HCT116 (cell line): ENCODE data around the gene CSH1. TPM values are rescaled to one million over a fixed set of nuclear protein-coding genes. Genes with fewer than 3 reads are reported as not detected.

Experiments
- ATAC-seq: fragments of 200-7000 bp; cut with Tn5 transposase; 2 replicates; pipeline ENCODE4 v1.9.1; 2020; ENCODE audit warnings: mild to moderate bottlenecking, moderate library complexity
- BruUV-seq: library from RNA; stranded (reverse); fragments of 400-500 nt; replicated peaks from 2 replicates; lab custom pipeline; 2021; lab: Mats Ljungman, UMichigan
- CTCF ChIA-PET: fragments of 300-600 bp; sonication (Branson Sonifier 250); formaldehyde crosslinking; loops from one replicate; lab custom pipeline; 2021; ENCODE audit warnings: antibody characterized with exemption; lab: Charles Lee
- POLR2A ChIA-PET: fragments of 300-600, 350-600 bp; sonication (Branson Sonifier 250); formaldehyde crosslinking; loops from one replicate; lab custom pipeline; 2021; ENCODE audit warnings: antibody characterized with exemption; lab: Charles Lee
- RAD21 ChIA-PET, 2 experiments: fragments of 300-600 bp; sonication (Branson Sonifier 250); formaldehyde crosslinking; loops; one replicate each; lab custom pipeline; 2023; ENCODE audit warnings: low total read pairs in 2 of 2; ENCODE audit not compliant: uncharacterized antibody in 2 of 2, unreplicated experiment in 2 of 2, low non-redundant PET in 1 of 2; lab: Charles Lee
- DNase-seq: peaks from one replicate; pipeline ENCODE4 v3.0.0-alpha.2; 2010; ENCODE audit warnings: low read depth, low spot score
- H2AFZ ChIP-seq: fragments of 200-600 bp; shearing (Covaris generic), sonication (generic); 2 replicates; pipeline ENCODE4 v1.6.1; 2017; ENCODE audit warnings: low read depth, mixed run types, mixed read lengths, antibody characterized with exemption, low read length; ENCODE audit not compliant: poor library complexity, severe bottlenecking
- H3K27ac ChIP-seq: 2 replicates; pipeline ENCODE4 v1.5.1; 2012; ENCODE audit warnings: low read depth, low read length
- H3K27me3 ChIP-seq: fragments of 200-600 bp; sonication (generic); 2 replicates; pipeline ENCODE4 v1.6.1; 2016; ENCODE audit warnings: mixed run types, low read length, mixed read lengths; ENCODE audit not compliant: insufficient read depth
- H3K36me3 ChIP-seq, 2 experiments: fragments of 200-500 bp in 1 of 2; fragments of 200-600 bp in 1 of 2; sonication (Bioruptor generic) in 1 of 2; sonication (generic) in 1 of 2; 2 replicates each; pipeline versions ENCODE4 v1.5.1 to v1.6.1; 2014 to 2016; ENCODE audit warnings: low read length in 2 of 2, inconsistent platforms in 1 of 2, mixed read lengths in 1 of 2, mixed run types in 1 of 2; ENCODE audit not compliant: insufficient read depth in 2 of 2, control insufficient read depth in 1 of 2
- H3K4me1 ChIP-seq, 2 experiments: fragments of 200-600 bp in 1 of 2; sonication (generic) in 1 of 2; 2 replicates each; pipeline versions ENCODE4 v1.5.1 to v1.6.1; 2012 to 2017; ENCODE audit warnings: low read length in 2 of 2, inconsistent platforms in 1 of 2, mild to moderate bottlenecking in 1 of 2, mixed read lengths in 1 of 2, mixed run types in 1 of 2, moderate library complexity in 1 of 2; ENCODE audit not compliant: insufficient read depth in 2 of 2, control insufficient read depth in 1 of 2
- H3K4me2 ChIP-seq: fragments of 200-600 bp; sonication (generic); 2 replicates; pipeline ENCODE4 v1.6.1; 2017; ENCODE audit warnings: mixed run types, low read length, mixed read lengths
- H3K4me3 ChIP-seq, 2 experiments: fragments of 200-600 bp in 1 of 2; sonication (generic) in 1 of 2; replicated peaks in 1 of 2; 2 replicates each; pipeline ENCODE4 v1.5.1; 2011 to 2016; ENCODE audit warnings: low read length in 2 of 2, control low read depth in 1 of 2, low read depth in 1 of 2, mild to moderate bottlenecking in 1 of 2, mixed read lengths in 1 of 2, mixed run types in 1 of 2
- H3K79me2 ChIP-seq: fragments of 200-600 bp; sonication (generic); 2 replicates; pipeline ENCODE4 v1.6.1; 2017; ENCODE audit warnings: mild to moderate bottlenecking, mixed run types, low read length, moderate library complexity, mixed read lengths; ENCODE audit not compliant: insufficient read depth
- H3K9ac ChIP-seq: fragments of 200-600 bp; sonication (generic); 2 replicates; pipeline ENCODE4 v1.6.1; 2016; ENCODE audit warnings: low read length, mixed read lengths
- H3K9me2 ChIP-seq: fragments of 200-600 bp; sonication (generic), shearing (Covaris generic); 2 replicates; pipeline ENCODE4 v1.6.1; 2017; ENCODE audit warnings: mixed run types, mild to moderate bottlenecking, moderate library complexity; ENCODE audit not compliant: insufficient read depth
- H3K9me3 ChIP-seq, 2 experiments: fragments of 200-500 bp in 1 of 2; fragments of 200-600 bp in 1 of 2; sonication (Bioruptor generic) in 1 of 2; sonication (generic) in 1 of 2; 2 replicates each; pipeline ENCODE4 v1.6.1; 2014 to 2017; ENCODE audit warnings: low read length in 2 of 2, mixed read lengths in 2 of 2, inconsistent platforms in 1 of 2, low read depth in 1 of 2, mild to moderate bottlenecking in 1 of 2, mixed run types in 1 of 2, moderate library complexity in 1 of 2; ENCODE audit not compliant: control insufficient read depth in 1 of 2, insufficient read depth in 1 of 2
- H4K20me1 ChIP-seq: fragments of 200-600 bp; sonication (generic), shearing (Covaris generic); 2 replicates; pipeline ENCODE4 v1.6.1; 2017; ENCODE audit warnings: mixed run types, mild to moderate bottlenecking, moderate library complexity; ENCODE audit not compliant: insufficient read depth
- CBX3 ChIP-seq: IDR thresholded peaks from 2 replicates; pipeline ENCODE4 v1.6.1; 2012; ENCODE audit warnings: low read depth
- CEBPB ChIP-seq: IDR thresholded peaks from 2 replicates; pipeline ENCODE4 v1.6.1; 2012; ENCODE audit warnings: low read depth
- ELF1 ChIP-seq: IDR thresholded peaks from 2 replicates; pipeline ENCODE4 v1.6.1; 2012; ENCODE audit warnings: low read depth, borderline replicate concordance
- POLR2AphosphoS5 ChIP-seq: IDR thresholded peaks from 2 replicates; pipeline ENCODE4 v1.6.1; 2011; ENCODE audit warnings: mild to moderate bottlenecking, low read depth, low read length, moderate library complexity
- RAD21 ChIP-seq: IDR thresholded peaks from 2 replicates; pipeline ENCODE4 v1.6.1; 2012; ENCODE audit warnings: low read depth, mild to moderate bottlenecking
- YY1 ChIP-seq: IDR thresholded peaks from 2 replicates; pipeline ENCODE4 v1.6.1; 2011; ENCODE audit warnings: low read length, low read depth, moderate library complexity, mild to moderate bottlenecking; ENCODE audit not compliant: insufficient replicate concordance; ENCODE audit errors: extremely low read depth
- ZNF274 ChIP-seq: fragments of 200-500 bp; sonication (Bioruptor generic); IDR thresholded peaks from 2 replicates; pipeline ENCODE4 v1.6.1; 2014; ENCODE audit warnings: mild to moderate bottlenecking, low read depth, low read length, inconsistent platforms
- intact Hi-C: fragments of 100-400 bp; cut with micrococcal nuclease; formaldehyde crosslinking; loops from 2 replicates; pipeline ENCODE4 v1.10.0; 2022
- total RNA-seq: library from RNA; stranded (reverse); gene quantifications from one replicate; pipeline ENCODE4 v1.2.1, GENCODE V29; 2021; ENCODE audit not compliant: unreplicated experiment
- TF ChIP-seq, protein P1 (sequence below): IDR thresholded peaks from 2 replicates; pipeline ENCODE4 v1.6.1; 2012; ENCODE audit warnings: low read depth

The CSH1 gene
- total RNA-seq, 1 experiment from 2014 or later = not detected

DNA sequence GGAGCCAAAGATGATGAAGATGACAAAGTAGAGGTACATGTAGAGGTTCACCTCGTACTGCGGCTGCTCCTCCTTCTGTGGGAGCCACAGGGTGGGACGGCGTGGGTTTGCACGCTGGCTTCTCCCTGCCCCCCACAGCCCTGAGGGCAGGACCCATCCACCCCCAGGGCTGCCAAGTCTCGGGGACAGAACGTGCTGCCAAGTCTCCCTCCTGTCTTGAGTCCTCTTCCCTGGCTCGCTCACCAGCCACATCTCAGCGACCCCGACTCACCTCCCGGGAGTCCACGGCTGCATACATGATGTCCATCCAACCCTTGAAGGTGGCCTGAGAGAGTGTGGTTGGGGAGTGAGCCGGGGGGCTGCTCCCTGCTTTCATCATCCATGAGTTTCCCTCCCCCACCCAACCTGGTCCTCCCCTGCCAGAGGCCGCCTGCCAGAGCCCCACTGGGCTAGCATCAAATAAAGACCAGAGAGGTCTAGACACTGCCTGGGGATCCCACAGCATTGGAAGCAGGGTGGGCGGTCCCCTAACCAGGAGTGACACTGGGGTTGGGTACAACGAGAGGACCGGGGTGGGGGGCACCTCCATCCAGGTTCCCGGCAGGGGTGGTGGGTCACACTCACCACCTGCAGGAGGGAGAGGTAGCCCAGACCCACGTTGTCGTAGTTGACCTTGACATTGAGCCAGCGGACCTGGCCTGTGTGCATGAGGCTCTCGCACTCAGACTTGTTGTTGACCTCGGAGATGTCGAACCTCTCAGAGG lies 48.5 kb upstream of the CSH1 start:
- ChIA-PET RAD21 (interaction anchor here in 1 of 2 experiments (2.2 kb wide), 1 partner anchor 26 kb away, joined by 20 read pairs; the partner anchor contains the start of gene GH1), POLR2A (no interaction called here), CTCF (interaction anchor here (1.5 to 2.9 kb wide), 4 partner anchors 12 to 44 kb away, joined by 3 to 69 read pairs (median 20); partner anchors contain the start of gene GH1)
- Histone ChIP-seq H3K9me2 (no peaks in the 10 kb centered on the region), H3K27ac (no peak overlapping the region), H3K4me2 (no peak overlapping the region), H3K79me2 (no peaks in the 10 kb centered on the region), H2AFZ (no peak overlapping the region), H3K9me3 (no peaks in the 10 kb centered on the region), H3K36me3 (no peaks in the 10 kb centered on the region), H3K4me3 (no peak overlapping the region), H3K4me1 (peaks cover 0 to 4% of the 10 kb centered on the region in 2 experiments; a peak in 1 of 4 replicates), H3K9ac (no peak overlapping the region), H3K27me3 (no peaks in the 10 kb centered on the region), H4K20me1 (no peaks in the 10 kb centered on the region)
- intact Hi-C loops = no loop called here
- DNase-seq = no peak
- TF ChIP-seq CBX3 (no peak), ZNF274 (no peak), RAD21 (no peak), POLR2AphosphoS5 (no peak), ELF1 (no peak), YY1 (no peak), CEBPB (no peak)
- TF ChIP-seq, protein P1, sequence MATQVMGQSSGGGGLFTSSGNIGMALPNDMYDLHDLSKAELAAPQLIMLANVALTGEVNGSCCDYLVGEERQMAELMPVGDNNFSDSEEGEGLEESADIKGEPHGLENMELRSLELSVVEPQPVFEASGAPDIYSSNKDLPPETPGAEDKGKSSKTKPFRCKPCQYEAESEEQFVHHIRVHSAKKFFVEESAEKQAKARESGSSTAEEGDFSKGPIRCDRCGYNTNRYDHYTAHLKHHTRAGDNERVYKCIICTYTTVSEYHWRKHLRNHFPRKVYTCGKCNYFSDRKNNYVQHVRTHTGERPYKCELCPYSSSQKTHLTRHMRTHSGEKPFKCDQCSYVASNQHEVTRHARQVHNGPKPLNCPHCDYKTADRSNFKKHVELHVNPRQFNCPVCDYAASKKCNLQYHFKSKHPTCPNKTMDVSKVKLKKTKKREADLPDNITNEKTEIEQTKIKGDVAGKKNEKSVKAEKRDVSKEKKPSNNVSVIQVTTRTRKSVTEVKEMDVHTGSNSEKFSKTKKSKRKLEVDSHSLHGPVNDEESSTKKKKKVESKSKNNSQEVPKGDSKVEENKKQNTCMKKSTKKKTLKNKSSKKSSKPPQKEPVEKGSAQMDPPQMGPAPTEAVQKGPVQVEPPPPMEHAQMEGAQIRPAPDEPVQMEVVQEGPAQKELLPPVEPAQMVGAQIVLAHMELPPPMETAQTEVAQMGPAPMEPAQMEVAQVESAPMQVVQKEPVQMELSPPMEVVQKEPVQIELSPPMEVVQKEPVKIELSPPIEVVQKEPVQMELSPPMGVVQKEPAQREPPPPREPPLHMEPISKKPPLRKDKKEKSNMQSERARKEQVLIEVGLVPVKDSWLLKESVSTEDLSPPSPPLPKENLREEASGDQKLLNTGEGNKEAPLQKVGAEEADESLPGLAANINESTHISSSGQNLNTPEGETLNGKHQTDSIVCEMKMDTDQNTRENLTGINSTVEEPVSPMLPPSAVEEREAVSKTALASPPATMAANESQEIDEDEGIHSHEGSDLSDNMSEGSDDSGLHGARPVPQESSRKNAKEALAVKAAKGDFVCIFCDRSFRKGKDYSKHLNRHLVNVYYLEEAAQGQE = no peak
- no TSS peak for BruUV-seq
- no peak for ATAC-seq
